Naive thymus-derived CD8-positive, alpha-beta T cell (primary cell): ENCODE results near the gene LPP. TPM values are rescaled to one million over a fixed set of nuclear protein-coding genes. Genes with fewer than 3 reads are reported as not detected.
"Not testable (repeated sequence)": the region's sequence is repeated elsewhere in the genome, so short reads cannot be mapped to it uniquely, and the experiment has no call there.

Source experiments
- ATAC-seq, 2 donors: fragments of 150-1000 bp; cut with Tn5 transposase in 1 of 2; sonication (Bioruptor Pico), chemical (Tn5 transposase) in 1 of 2; 1 replicate in 1 of 2; 2 replicates in 1 of 2; pipeline ENCODE4 v1.10.0; 2021; ENCODE audit warnings: mild to moderate bottlenecking in 2 of 2, moderate library complexity in 2 of 2
- POLR2A ChIA-PET: fragments of 350-600 bp; sonication (Branson Sonifier 250); formaldehyde crosslinking; loops from one replicate; lab custom pipeline; 2021; ENCODE audit warnings: antibody characterized with exemption; lab: Charles Lee
- DNase-seq, 10 donors: peaks; one replicate each; pipeline versions ENCODE4 v3.0.0 to v3.0.0-alpha.2; 2020 to 2022
- H3K27ac Mint-ChIP-seq, 10 donors: one replicate each; pipeline ENCODE4 v1.8.0; 2020 to 2022; ENCODE audit warnings: mild to moderate bottlenecking in 10 of 10, mixed read lengths in 10 of 10, moderate library complexity in 4 of 10, inconsistent platforms in 1 of 10
- H3K27me3 Mint-ChIP-seq, 5 donors: one replicate each; pipeline ENCODE4 v1.8.0; 2021 to 2022; ENCODE audit warnings: mixed read lengths in 5 of 5
- H3K36me3 Mint-ChIP-seq, 3 donors: one replicate each; pipeline ENCODE4 v1.8.0; 2020 to 2022; ENCODE audit warnings: mixed read lengths in 3 of 3, mild to moderate bottlenecking in 2 of 3, inconsistent platforms in 1 of 3
- H3K4me1 Mint-ChIP-seq, 4 donors: one replicate each; pipeline ENCODE4 v1.8.0; 2021 to 2022; ENCODE audit warnings: mixed read lengths in 4 of 4
- H3K4me3 Mint-ChIP-seq, 10 donors: one replicate each; pipeline ENCODE4 v1.8.0; 2020 to 2022; ENCODE audit warnings: mild to moderate bottlenecking in 10 of 10, mixed read lengths in 10 of 10, moderate library complexity in 6 of 10, inconsistent platforms in 1 of 10
- H3K9me3 Mint-ChIP-seq, 9 donors: one replicate each; pipeline ENCODE4 v1.8.0; 2020 to 2022; ENCODE audit warnings: mixed read lengths in 9 of 9, mild to moderate bottlenecking in 3 of 9, inconsistent platforms in 1 of 9, moderate library complexity in 1 of 9
- polyA plus RNA-seq, 3 donors: library from polyadenylated mRNA; unstranded; fragments of 300-500 nt; fragmentation: Illumina TruSeq; gene quantifications; one replicate each; pipeline ENCODE4 v1.2.3, GENCODE V29; 2021
- total RNA-seq, 8 experiments: library from RNA in 2 of 8; stranded (reverse) in 2 of 8; gene quantifications; one replicate each; pipeline ENCODE4 v1.2.3 and lab custom pipeline; 2021 to 2026

The LPP gene
- total and polyA plus RNA-seq, 5 experiments from 2014 or later: 4.9 to 12.5 (median 7.7) TPM

DNA sequence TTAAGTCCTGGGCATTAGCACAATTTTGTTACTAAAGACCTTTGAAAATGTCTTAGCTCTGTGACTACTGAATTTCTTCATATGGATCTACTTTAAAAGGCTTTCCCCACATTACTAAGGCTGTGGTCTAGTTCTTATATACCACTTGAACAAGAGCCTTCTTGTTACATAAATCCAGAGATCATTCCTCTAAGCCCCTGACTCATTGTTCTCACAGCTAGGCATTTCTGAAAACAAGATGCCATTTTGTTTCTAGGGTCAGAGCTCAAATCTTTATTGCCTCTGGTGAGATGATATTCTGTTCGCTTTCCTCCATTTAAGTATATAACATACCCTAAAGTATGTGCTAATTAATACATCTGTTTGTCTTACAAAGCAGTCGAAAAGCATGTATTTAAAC lies 29.8 kb upstream of the LPP start:
- Mint-ChIP-seq H3K4me3 (no peak overlapping the region), H3K27ac (no peak overlapping the region), H3K27me3 (peaks cover 0 to 5% (median 0%) of the 10 kb centered on the region in 5 donors), H3K4me1 (peaks cover 0 to 14% (median 0%) of the 10 kb centered on the region in 4 donors), H3K9me3 (no peaks in the 10 kb centered on the region), H3K36me3 (no peaks in the 10 kb centered on the region)
- no peak for ATAC-seq
- no peak for DNase-seq
- POLR2A ChIA-PET: no interaction called here

DNA sequence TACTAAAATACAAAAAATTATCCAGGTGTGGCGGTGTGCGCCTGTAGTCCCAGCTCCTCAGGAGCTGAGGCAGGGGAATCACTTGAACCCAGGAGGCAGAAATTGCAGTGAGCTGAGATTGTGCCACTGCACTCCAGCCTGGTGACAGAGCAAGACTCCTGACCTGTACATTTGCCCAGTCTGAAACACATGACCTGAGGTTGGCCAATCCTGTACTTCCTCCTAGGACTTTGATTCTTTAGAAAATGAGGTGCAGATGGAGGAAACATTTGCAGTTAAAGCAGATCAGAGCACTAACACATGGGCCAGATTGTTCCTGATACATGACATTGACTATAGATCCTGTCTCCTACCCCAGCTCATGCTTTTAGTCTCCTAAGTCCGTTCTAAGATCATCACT lies 28.9 kb upstream of the LPP start:
- Mint-ChIP-seq H3K4me3 (no peak overlapping the region), H3K36me3 (no peaks in the 10 kb centered on the region), H3K27me3 (peaks cover 0 to 3% (median 0%) of the 10 kb centered on the region in 5 donors), H3K4me1 (peaks cover 0 to 14% (median 0%) of the 10 kb centered on the region in 4 donors), H3K27ac (no peak overlapping the region), H3K9me3 (no peaks in the 10 kb centered on the region)
- DNase-seq: no peak
- POLR2A ChIA-PET: no interaction called here
- ATAC-seq: no peak

DNA sequence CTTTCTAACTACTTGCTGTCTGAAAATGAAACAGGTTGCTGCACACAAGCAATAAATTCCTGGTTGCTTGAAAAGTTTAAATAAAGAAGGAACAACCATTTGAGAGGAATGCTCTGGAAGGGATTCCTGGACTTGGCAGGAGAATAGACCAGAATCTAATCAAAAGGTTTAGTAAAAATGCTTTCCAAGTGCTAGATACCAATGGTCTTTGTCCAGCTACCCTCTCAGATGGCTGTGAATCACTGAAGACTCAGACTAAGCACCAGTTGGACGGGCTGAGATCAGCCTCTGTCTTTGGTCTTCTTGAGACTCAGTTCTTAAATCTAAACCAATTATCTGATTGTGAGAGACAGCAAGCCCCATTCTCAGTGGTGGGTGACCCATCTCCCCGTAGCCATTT lies 27.7 kb upstream of the LPP start:
- POLR2A ChIA-PET: no interaction called here
- H3K4me3 Mint-ChIP-seq: no peak overlapping the region
- H3K4me1 Mint-ChIP-seq: peaks cover 0 to 14% (median 0%) of the 10 kb centered on the region in 4 donors
- no peaks in the 10 kb centered on the region for H3K27me3 Mint-ChIP-seq
- DNase-seq (no peak), ATAC-seq (no peak)
- no peaks in the 10 kb centered on the region for H3K36me3 Mint-ChIP-seq
- H3K27ac Mint-ChIP-seq: no peak overlapping the region
- H3K9me3 Mint-ChIP-seq: no peaks in the 10 kb centered on the region

- no peak overlapping the region for H3K27ac Mint-ChIP-seq
- POLR2A ChIA-PET: no interaction called here
- no peak for DNase-seq
- no peak for ATAC-seq
- no peaks in the 10 kb centered on the region for H3K27me3 Mint-ChIP-seq
- peaks cover 0 to 14% (median 0%) of the 10 kb centered on the region in 4 donors for H3K4me1 Mint-ChIP-seq
- H3K36me3 Mint-ChIP-seq: no peaks in the 10 kb centered on the region
- H3K4me3 Mint-ChIP-seq: no peak overlapping the region
- H3K9me3 Mint-ChIP-seq: no peaks in the 10 kb centered on the region
Observed at GRCh38 chr3:188126934-188127333, 27.0 kb upstream of the LPP start.

GRCh38 chr3:188128905-188129304 lies 25.1 kb upstream of the LPP start:
- Mint-ChIP-seq H3K36me3 (no peaks in the 10 kb centered on the region), H3K9me3 (peaks cover 0 to 3% (median 0%) of the 10 kb centered on the region in 9 donors), H3K4me3 (no peak overlapping the region), H3K27ac (no peak overlapping the region), H3K27me3 (no peaks in the 10 kb centered on the region), H3K4me1 (no peaks in the 10 kb centered on the region)
- DNase-seq (no peak), ATAC-seq (no peak)
- POLR2A ChIA-PET: no interaction called here

DNA sequence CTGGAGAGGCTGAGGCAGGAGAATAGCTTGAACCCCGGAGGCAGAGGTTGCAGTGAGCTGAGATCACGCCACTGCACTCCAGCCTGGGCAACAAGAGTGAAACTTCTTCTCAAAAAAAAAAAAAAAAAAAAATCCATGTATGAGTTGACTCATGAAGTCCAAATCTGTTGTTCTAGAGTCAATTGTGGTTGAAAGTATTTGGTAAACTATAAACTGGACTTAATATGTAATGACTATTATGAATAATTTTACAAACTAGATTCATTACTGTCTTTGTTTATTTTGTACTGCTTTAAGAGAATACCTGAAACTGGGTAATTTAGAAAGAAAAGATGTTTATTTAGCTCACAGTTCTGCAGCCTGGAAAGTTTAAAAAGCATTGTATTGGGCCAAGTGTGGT lies 22.9 kb upstream of the LPP start:
- H3K27me3 Mint-ChIP-seq, ATAC-seq, H3K4me3 Mint-ChIP-seq, H3K36me3 Mint-ChIP-seq, H3K9me3 Mint-ChIP-seq, H3K4me1 Mint-ChIP-seq, H3K27ac Mint-ChIP-seq, DNase-seq: not testable (repeated sequence)
- POLR2A ChIA-PET: interaction anchor here (0.7 kb wide), 1 partner anchor 867 kb away, joined by 5 read pairs; no protein-coding TSS in a partner anchor

GRCh38 chr3:188133219-188133618 lies 20.7 kb upstream of the LPP start:
- POLR2A ChIA-PET: no interaction called here
- H3K9me3 Mint-ChIP-seq: peaks cover 0 to 3% (median 0%) of the 10 kb centered on the region in 9 donors
- DNase-seq: no peak

DNA sequence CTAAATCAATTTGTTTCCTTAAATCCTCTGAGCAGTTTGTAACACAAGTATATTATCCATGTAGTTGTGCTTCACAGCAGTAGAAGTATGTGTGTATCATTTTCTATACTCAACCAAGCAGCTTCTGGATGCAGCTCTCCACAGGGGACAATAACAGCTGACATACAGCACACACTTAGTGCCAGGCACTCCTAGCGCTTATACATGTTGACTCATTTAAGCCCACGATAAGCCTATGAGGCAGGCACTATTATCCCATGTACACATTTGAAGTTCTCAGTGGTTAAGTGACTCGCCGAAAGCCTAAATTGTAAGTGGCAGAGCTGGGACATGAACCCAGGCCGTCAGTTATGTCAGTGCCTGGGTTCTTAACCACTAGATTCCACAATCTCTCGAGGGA lies 20.3 kb upstream of the LPP start:
- H3K4me3 Mint-ChIP-seq: no peak overlapping the region
- DNase-seq (no peak), ATAC-seq (no peak)
- peaks cover 0 to 3% (median 0%) of the 10 kb centered on the region in 9 donors for H3K9me3 Mint-ChIP-seq
- POLR2A ChIA-PET: no interaction called here
- H3K27ac Mint-ChIP-seq: no peak overlapping the region
- no peaks in the 10 kb centered on the region for H3K27me3 Mint-ChIP-seq
- no peaks in the 10 kb centered on the region for H3K36me3 Mint-ChIP-seq
- peaks cover 0 to 16% (median 10%) of the 10 kb centered on the region in 4 donors for H3K4me1 Mint-ChIP-seq

More at GRCh38 chr3:188133219-188133618, 20.7 kb upstream of the LPP start:
- H3K4me3 Mint-ChIP-seq: no peak overlapping the region
- no peaks in the 10 kb centered on the region for H3K36me3 Mint-ChIP-seq
- no peak overlapping the region for H3K27ac Mint-ChIP-seq
- H3K27me3 Mint-ChIP-seq: no peaks in the 10 kb centered on the region
- peaks cover 0 to 14% (median 10%) of the 10 kb centered on the region in 4 donors for H3K4me1 Mint-ChIP-seq
- ATAC-seq: no peak

GRCh38 chr3:188134079-188134478 lies 19.9 kb upstream of the LPP start:
- no peak overlapping the region for H3K4me3 Mint-ChIP-seq
- H3K9me3 Mint-ChIP-seq: peaks cover 0 to 3% (median 0%) of the 10 kb centered on the region in 9 donors
- no peaks in the 10 kb centered on the region for H3K27me3 Mint-ChIP-seq
- no peak for ATAC-seq
- H3K4me1 Mint-ChIP-seq: peaks cover 0 to 16% (median 10%) of the 10 kb centered on the region in 4 donors
- DNase-seq: no peak
- no peaks in the 10 kb centered on the region for H3K36me3 Mint-ChIP-seq
- no peak overlapping the region for H3K27ac Mint-ChIP-seq
- POLR2A ChIA-PET: no interaction called here

- no peak overlapping the region for H3K27ac Mint-ChIP-seq
- POLR2A ChIA-PET: no interaction called here
- H3K36me3 Mint-ChIP-seq: no peaks in the 10 kb centered on the region
- peaks cover 0 to 3% (median 0%) of the 10 kb centered on the region in 9 donors for H3K9me3 Mint-ChIP-seq
- no peak for ATAC-seq
- H3K4me1 Mint-ChIP-seq: peaks cover 0 to 16% (median 10%) of the 10 kb centered on the region in 4 donors
- H3K27me3 Mint-ChIP-seq: no peaks in the 10 kb centered on the region
- no peak overlapping the region for H3K4me3 Mint-ChIP-seq
- no peak for DNase-seq
Observed at GRCh38 chr3:188134856-188135255, 19.1 kb upstream of the LPP start.

- Mint-ChIP-seq H3K4me1 (peaks cover 0 to 16% (median 10%) of the 10 kb centered on the region in 4 donors), H3K9me3 (peaks cover 0 to 3% (median 0%) of the 10 kb centered on the region in 9 donors)
Observed at GRCh38 chr3:188135271-188135670, 18.7 kb upstream of the LPP start.

GRCh38 chr3:188137051-188137450 lies 16.9 kb upstream of the LPP start:
- POLR2A ChIA-PET: no interaction called here
- DNase-seq: no peak
- H3K36me3 Mint-ChIP-seq: no peaks in the 10 kb centered on the region
- peaks cover 0 to 16% (median 10%) of the 10 kb centered on the region in 4 donors for H3K4me1 Mint-ChIP-seq
- no peak overlapping the region for H3K27ac Mint-ChIP-seq
- H3K4me3 Mint-ChIP-seq: no peak overlapping the region
- H3K9me3 Mint-ChIP-seq: peaks cover 0 to 3% (median 0%) of the 10 kb centered on the region in 9 donors
- ATAC-seq: no peak
- H3K27me3 Mint-ChIP-seq: peaks cover 0 to under 1% (median 0%) of the 10 kb centered on the region in 5 donors

More at GRCh38 chr3:188135271-188135670, 18.7 kb upstream of the LPP start:
- POLR2A ChIA-PET: no interaction called here
- no peaks in the 10 kb centered on the region for H3K27me3 Mint-ChIP-seq
- no peak overlapping the region for H3K4me3 Mint-ChIP-seq
- ATAC-seq (no peak), DNase-seq (no peak)
- H3K27ac Mint-ChIP-seq: no peak overlapping the region
- H3K36me3 Mint-ChIP-seq: no peaks in the 10 kb centered on the region

- peaks cover 0 to 16% (median 10%) of the 10 kb centered on the region in 4 donors for H3K4me1 Mint-ChIP-seq
- H3K36me3 Mint-ChIP-seq: no peaks in the 10 kb centered on the region
- POLR2A ChIA-PET: interaction anchor here (1.1 kb wide), 1 partner anchor 14 kb away, joined by 3 read pairs; no protein-coding TSS in a partner anchor
- peaks cover 0 to 3% (median 0%) of the 10 kb centered on the region in 5 donors for H3K27me3 Mint-ChIP-seq
- no peak for ATAC-seq
- no peaks in the 10 kb centered on the region for H3K9me3 Mint-ChIP-seq
- no peak overlapping the region for H3K27ac Mint-ChIP-seq
- no peak for DNase-seq
- H3K4me3 Mint-ChIP-seq: no peak overlapping the region
Observed at GRCh38 chr3:188139466-188139865, 14.5 kb upstream of the LPP start.

DNA sequence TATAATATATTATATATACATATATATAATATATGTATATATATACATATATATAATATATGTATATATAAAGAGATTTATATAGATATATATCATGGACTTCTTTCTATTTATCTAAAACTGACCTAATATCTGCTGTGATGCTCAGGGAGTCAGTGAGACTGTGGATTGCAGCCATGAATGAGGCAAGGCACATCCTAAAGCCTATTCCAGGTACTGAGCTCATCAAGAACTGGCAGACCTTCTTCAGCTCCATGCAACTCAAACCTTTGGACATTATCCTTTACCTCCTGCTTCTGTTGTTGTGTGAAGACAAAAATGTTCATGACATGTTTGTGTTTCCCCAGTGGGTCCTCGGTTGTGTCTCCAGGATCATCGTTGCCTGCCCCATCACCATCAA lies 7.7 kb upstream of the LPP start:
- Mint-ChIP-seq H3K4me1 (peaks cover 8 to 15% (median 11%) of the 10 kb centered on the region in 4 donors), H3K4me3 (no peak overlapping the region), H3K27ac (peak overlapping the region in 1 of 10 donors; percentile 45), H3K36me3 (no peaks in the 10 kb centered on the region), H3K9me3 (peaks cover 0 to 4% (median 0%) of the 10 kb centered on the region in 9 donors), H3K27me3 (peaks cover 0 to 3% (median 0%) of the 10 kb centered on the region in 5 donors)
- no peak for DNase-seq
- no peak for ATAC-seq
- POLR2A ChIA-PET: no interaction called here
